22Rv1 (cell line): ENCODE results near the gene STARD9.
"Not testable (repeated sequence)": the region's sequence is repeated elsewhere in the genome, so short reads cannot be mapped to it uniquely, and the experiment has no call there.

Source experiments
- H3K27ac ChIP-seq: fragments of 450-650 bp; 2 replicates; pipeline ENCODE4 v1.5.1; 2017
- ZFX ChIP-seq: fragments of 450-650 bp; IDR thresholded peaks from 2 replicates; pipeline ENCODE4 v1.6.1; 2017; ENCODE audit warnings: antibody characterized with exemption, borderline replicate concordance
- TF ChIP-seq, protein P1 (sequence below): fragments of 450-650 bp; IDR thresholded peaks from 2 replicates; pipeline ENCODE4 v1.5.1; 2017; ENCODE audit warnings: mild to moderate bottlenecking

Gene STARD9

DNA sequence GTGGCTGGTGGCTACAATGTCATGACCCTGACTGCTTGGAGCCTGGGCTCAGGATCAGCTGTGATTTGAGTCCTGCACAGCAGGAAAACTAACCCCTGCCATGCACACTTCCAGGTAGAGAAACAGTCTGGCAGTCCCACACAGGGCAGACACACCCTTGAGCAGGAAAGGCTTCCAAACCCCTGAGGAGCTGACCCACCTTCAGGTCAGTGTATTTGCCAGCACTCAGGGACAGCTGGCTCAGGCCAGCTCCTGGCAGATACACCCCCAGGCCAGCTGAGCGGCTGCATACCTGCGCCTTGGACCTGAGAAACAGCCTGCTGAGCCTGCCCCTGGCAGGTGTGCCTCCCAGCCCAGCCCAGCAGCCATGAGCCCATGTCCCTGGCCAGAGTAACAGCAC, 183.7 kb downstream of the STARD9 start:
- TF ChIP-seq, protein P1, sequence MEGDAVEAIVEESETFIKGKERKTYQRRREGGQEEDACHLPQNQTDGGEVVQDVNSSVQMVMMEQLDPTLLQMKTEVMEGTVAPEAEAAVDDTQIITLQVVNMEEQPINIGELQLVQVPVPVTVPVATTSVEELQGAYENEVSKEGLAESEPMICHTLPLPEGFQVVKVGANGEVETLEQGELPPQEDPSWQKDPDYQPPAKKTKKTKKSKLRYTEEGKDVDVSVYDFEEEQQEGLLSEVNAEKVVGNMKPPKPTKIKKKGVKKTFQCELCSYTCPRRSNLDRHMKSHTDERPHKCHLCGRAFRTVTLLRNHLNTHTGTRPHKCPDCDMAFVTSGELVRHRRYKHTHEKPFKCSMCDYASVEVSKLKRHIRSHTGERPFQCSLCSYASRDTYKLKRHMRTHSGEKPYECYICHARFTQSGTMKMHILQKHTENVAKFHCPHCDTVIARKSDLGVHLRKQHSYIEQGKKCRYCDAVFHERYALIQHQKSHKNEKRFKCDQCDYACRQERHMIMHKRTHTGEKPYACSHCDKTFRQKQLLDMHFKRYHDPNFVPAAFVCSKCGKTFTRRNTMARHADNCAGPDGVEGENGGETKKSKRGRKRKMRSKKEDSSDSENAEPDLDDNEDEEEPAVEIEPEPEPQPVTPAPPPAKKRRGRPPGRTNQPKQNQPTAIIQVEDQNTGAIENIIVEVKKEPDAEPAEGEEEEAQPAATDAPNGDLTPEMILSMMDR = no peak
- no peak for TF ChIP-seq ZFX
- no peak overlapping the region for H3K27ac ChIP-seq

DNA sequence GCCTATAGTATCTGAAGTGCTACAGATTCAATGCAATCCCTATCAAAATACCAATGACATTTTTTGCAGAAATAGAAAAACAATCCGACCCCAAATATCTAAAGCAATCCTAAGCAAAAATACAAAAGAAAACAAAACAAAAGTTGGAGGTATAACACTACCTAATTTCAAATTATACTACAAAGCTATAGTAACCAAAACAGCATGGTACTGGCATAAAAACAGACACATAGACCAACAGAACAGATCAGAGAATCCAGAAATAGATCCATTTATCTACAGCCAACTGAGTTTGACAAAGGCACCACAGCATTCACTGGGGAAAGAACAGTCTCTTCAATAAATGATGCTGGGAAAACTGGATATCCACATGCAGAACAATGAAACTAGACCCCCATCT, 185.4 kb downstream of the STARD9 start:
- H3K27ac ChIP-seq = no peak overlapping the region
- TF ChIP-seq ZFX = no peak
- TF ChIP-seq, protein P1 = no peak

DNA sequence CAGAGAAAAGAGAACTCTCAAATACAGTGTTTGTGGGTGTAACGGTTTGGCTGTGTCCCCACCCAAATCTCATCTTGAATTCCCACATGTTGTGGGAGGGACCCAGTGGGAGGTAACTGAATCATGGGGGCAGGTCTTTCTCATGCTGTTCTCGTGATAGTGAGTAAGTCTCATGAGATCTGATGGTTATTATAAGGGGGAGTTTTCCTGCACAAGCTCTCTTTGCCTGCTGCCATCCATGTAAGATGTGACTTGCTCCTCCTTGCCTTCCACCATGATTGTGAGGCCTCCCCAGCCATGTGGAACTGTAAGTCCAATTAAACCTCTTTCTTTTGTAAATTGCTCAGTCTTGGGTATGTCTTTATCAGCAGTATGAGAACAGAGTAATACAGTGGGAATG, 186.4 kb downstream of the STARD9 start:
- H3K27ac ChIP-seq = not testable (repeated sequence)

DNA sequence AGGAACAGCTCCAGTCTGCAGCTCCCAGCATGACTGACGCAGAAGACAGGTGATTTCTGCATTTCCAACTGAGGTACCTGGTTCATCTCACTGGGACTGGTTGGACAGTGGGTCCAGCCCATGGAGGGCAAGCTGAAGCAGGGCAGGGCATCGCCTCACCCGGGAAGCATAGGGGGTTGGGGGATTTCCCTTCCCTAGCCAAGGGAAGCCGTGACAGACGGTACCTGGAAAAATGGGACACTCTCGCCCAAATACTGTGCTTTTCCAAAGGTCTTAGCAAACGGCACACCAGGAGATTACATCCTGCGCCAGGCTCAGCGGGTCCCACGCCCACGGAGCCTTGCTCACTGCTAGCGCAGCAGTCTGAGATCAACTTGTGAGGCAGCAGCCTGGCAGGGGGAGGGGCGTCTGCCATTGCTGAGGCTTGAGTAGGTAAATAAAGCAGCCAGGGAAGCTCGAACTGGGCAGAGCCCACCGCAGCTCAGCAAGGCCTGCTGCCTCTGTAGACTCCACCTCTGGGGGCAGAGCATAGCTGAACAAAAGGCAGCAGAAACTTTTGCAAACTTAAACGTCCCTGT, 188.8 kb downstream of the STARD9 start:
- H3K27ac ChIP-seq = not testable (repeated sequence)

DNA sequence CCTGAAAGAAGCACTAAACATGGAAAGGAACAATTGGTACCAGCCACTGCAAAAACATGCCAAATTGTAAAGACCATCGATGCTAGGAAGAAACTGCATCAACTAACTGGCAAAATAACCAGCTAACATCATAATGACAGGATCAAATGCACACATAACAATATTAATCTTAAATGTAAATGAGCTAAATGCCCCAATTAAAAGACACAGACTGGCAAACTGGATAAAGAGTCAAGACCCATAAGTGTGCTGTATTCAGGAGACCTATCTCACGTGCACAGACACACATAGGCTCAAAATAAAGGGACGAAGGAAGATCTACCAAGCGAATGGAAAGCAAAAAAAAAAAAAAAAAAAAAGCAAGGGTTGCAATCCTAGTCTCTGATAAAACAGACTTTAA, 190.7 kb downstream of the STARD9 start:
- H3K27ac ChIP-seq = not testable (repeated sequence)
